Sigmoid colon (tissue), 7 donors: ENCODE measurements around the gene ABCA12. TPM values are rescaled to one million over a fixed set of nuclear protein-coding genes. Genes with fewer than 3 reads are reported as not detected.
A peak's percentile ranks its signal among the peaks of the same experiment; 100 is the strongest.

Source experiments
- DNase-seq: peaks from one replicate; pipeline ENCODE4 v3.0.0-alpha.2; 2019
- H3K27ac ChIP-seq, 4 donors: fragments of 200-600 bp; sonication (generic); one replicate each; pipeline ENCODE4 v1.5.1; 2016 to 2019; ENCODE audit warnings: mild to moderate bottlenecking in 1 of 4
- H3K27me3 ChIP-seq, 3 donors: fragments of 200-600 bp; sonication (generic); one replicate each; pipeline ENCODE4 v1.5.1; 2019; ENCODE audit warnings: mild to moderate bottlenecking in 1 of 3
- H3K36me3 ChIP-seq, 4 donors: fragments of 200-600 bp; sonication (generic); one replicate each; pipeline ENCODE4 v1.5.1; 2016 to 2019
- H3K4me1 ChIP-seq, 4 donors: fragments of 200-600 bp; sonication (generic); one replicate each; pipeline ENCODE4 v1.5.1; 2017 to 2019
- H3K4me3 ChIP-seq, 4 donors: fragments of 200-600 bp; sonication (generic); one replicate each; pipeline ENCODE4 v1.5.1; 2017 to 2019; ENCODE audit warnings: mild to moderate bottlenecking in 2 of 4, moderate library complexity in 1 of 4
- H3K9me3 ChIP-seq, 4 donors: fragments of 200-600 bp in 3 of 4; sonication (generic) in 3 of 4; one replicate each; pipeline versions ENCODE4 v1.5.1 to v1.6.1; 2013 to 2019
- CTCF ChIP-seq, 4 experiments: fragments of 450-650 bp in 3 of 4; fragments of 200-600 bp in 1 of 4; IDR thresholded peaks; one replicate each; pipeline ENCODE4 v1.5.1; 2016 to 2019; ENCODE audit warnings: antibody characterized with exemption in 4 of 4, mild to moderate bottlenecking in 3 of 4, moderate library complexity in 2 of 4
- EP300 ChIP-seq, 4 donors: sonication (generic); formaldehyde crosslinking; IDR thresholded peaks; one replicate each; pipeline ENCODE4 v1.6.1; 2017; ENCODE audit warnings: antibody characterized with exemption in 4 of 4
- POLR2A ChIP-seq, 2 donors: fragments of 450-650 bp; IDR thresholded peaks; one replicate each; pipeline ENCODE4 v1.6.1; 2016; ENCODE audit warnings: antibody characterized with exemption in 2 of 2, mild to moderate bottlenecking in 2 of 2, moderate library complexity in 2 of 2
- POLR2AphosphoS5 ChIP-seq, 4 donors: sonication (generic); formaldehyde crosslinking; IDR thresholded peaks; one replicate each; pipeline ENCODE4 v1.6.1; 2017; ENCODE audit warnings: antibody characterized with exemption in 4 of 4
- WGBS, 2 donors: extraction: QIAGEN DNeasy Blood & Tissue Kit; methylation state at CpG; one replicate each; pipeline ENCODE4 v1.1.7; 2013; 5-methylcytosine and 5-hydroxymethylcytosine counted together
- intact Hi-C: fragments of 100-400 bp; cut with DNase I; formaldehyde crosslinking; loops from one replicate; pipeline ENCODE4 v1.15.1; 2023
- polyA plus RNA-seq, 3 donors: library from polyadenylated mRNA; stranded (reverse); fragments of 200-250 nt; gene quantifications; one replicate each; pipeline ENCODE4 v1.2.3, GENCODE V29; 2013
- total RNA-seq, 4 donors: library from RNA; depleted of rRNA; stranded (reverse); fragments of >200 nt; gene quantifications; one replicate each; pipeline ENCODE4 v1.1.0, GENCODE V29; 2016
- donor health status: healthy with polysubstance abuse.
- donor health status: Bipolar disorder and iron deficiency.
- donor health status: healthy.

ABCA12 gene
- total and polyA plus RNA-seq, 7 donors = under 0.01 to 0.66 (median 0.28) TPM; not detected in 2

- no peak overlapping the region for H3K4me3 ChIP-seq
- WGBS, 2 donors = 5 to 25% methylated on average over 5 of the region's 5 CpGs
These were observed 135.9 kb downstream of the ABCA12 start for GRCh38 chr2:215002500-215002899.

GRCh38 chr2:215000721-215001120, 137.7 kb downstream of the ABCA12 start:
- Histone ChIP-seq H3K4me1 (no peaks in the 10 kb centered on the region), H3K27ac (no peak overlapping the region), H3K9me3 (no peaks in the 10 kb centered on the region), H3K36me3 (no peaks in the 10 kb centered on the region), H3K27me3 (no peaks in the 10 kb centered on the region), H3K4me3 (no peak overlapping the region)
- intact Hi-C loops = loop anchor here (5.0 kb wide), 1 partner anchor 1193 kb away; no protein-coding TSS in a partner anchor
- DNase-seq = no peak
- TF ChIP-seq POLR2A (IDR thresholded peaks at IDR 0.05) (no peak), EP300 (IDR thresholded peaks at IDR 0.05) (no peak), POLR2AphosphoS5 (IDR thresholded peaks at IDR 0.05) (no peak), CTCF (IDR thresholded peaks at IDR 0.05) (no peak)
- 52 to 59% methylated on average over 3 of the region's 3 CpGs for WGBS, 2 donors

More at GRCh38 chr2:215002500-215002899, 135.9 kb downstream of the ABCA12 start:
- Histone ChIP-seq H3K9me3 (no peaks in the 10 kb centered on the region), H3K27me3 (no peaks in the 10 kb centered on the region), H3K4me1 (no peaks in the 10 kb centered on the region), H3K27ac (no peak overlapping the region), H3K36me3 (no peaks in the 10 kb centered on the region)
- DNase-seq = no peak
- TF ChIP-seq CTCF (IDR thresholded peaks at IDR 0.05) (peak in 1 of 4 experiments; percentile 44), EP300 (IDR thresholded peaks at IDR 0.05) (no peak), POLR2AphosphoS5 (IDR thresholded peaks at IDR 0.05) (no peak), POLR2A (IDR thresholded peaks at IDR 0.05) (no peak)
- intact Hi-C loops = loop anchor here (5.0 kb wide), 1 partner anchor 1195 kb away; no protein-coding TSS in a partner anchor

- no peaks in the 10 kb centered on the region for H3K9me3 ChIP-seq
- no peaks in the 10 kb centered on the region for H3K27me3 ChIP-seq
- TF ChIP-seq EP300 (IDR thresholded peaks at IDR 0.05) = no peak
- no peak for TF ChIP-seq CTCF (IDR thresholded peaks at IDR 0.05)
- no peak for TF ChIP-seq POLR2AphosphoS5 (IDR thresholded peaks at IDR 0.05)
- TF ChIP-seq POLR2A (IDR thresholded peaks at IDR 0.05) = no peak
- no peak overlapping the region for H3K4me3 ChIP-seq
- H3K27ac ChIP-seq = no peak overlapping the region
- WGBS, 2 donors = 65 to 78% methylated on average over 4 of the region's 4 CpGs
- no peaks in the 10 kb centered on the region for H3K4me1 ChIP-seq
- no peaks in the 10 kb centered on the region for H3K36me3 ChIP-seq
- intact Hi-C loops = no loop called here
- no peak for DNase-seq
These were observed 142.3 kb downstream of the ABCA12 start for GRCh38 chr2:214995926-214996670.

- DNase-seq = no peak
- H3K4me3 ChIP-seq = no peak overlapping the region
- no peaks in the 10 kb centered on the region for H3K36me3 ChIP-seq
- no peak overlapping the region for H3K27ac ChIP-seq
- intact Hi-C loops = no loop called here
- no peaks in the 10 kb centered on the region for H3K9me3 ChIP-seq
- H3K27me3 ChIP-seq = no peaks in the 10 kb centered on the region
- WGBS, 2 donors = 73 to 85% methylated on average over 4 of the region's 4 CpGs
- TF ChIP-seq EP300 (IDR thresholded peaks at IDR 0.05) (no peak), CTCF (IDR thresholded peaks at IDR 0.05) (no peak), POLR2A (IDR thresholded peaks at IDR 0.05) (no peak), POLR2AphosphoS5 (IDR thresholded peaks at IDR 0.05) (no peak)
- H3K4me1 ChIP-seq = no peaks in the 10 kb centered on the region
These were observed 143.0 kb downstream of the ABCA12 start for GRCh38 chr2:214995409-214995808.
